Activated T-cell treated with anti-CD3 and anti-CD28 coated beads, Interleukin-2, amount 50 U/mL, for 48 hours (primary cell): ENCODE data around the gene RNF224.

Experiments
- DNase-seq, 2 experiments: peaks; one replicate each; pipeline ENCODE4 v3.0.0-alpha.2; 2020

Gene RNF224

GRCh38 chr9:137192859-137193258 lies 34.4 kb upstream of the RNF224 start:
- no peak for DNase-seq

- DNase-seq: no peak
These were observed 33.5 kb upstream of the RNF224 start for GRCh38 chr9:137193771-137194170.

- DNase-seq: no peak
These were observed 32.9 kb upstream of the RNF224 start for GRCh38 chr9:137194388-137194787.

- DNase-seq: no peak
These were observed 32.4 kb upstream of the RNF224 start for GRCh38 chr9:137194909-137195308.

- no peak for DNase-seq
These were observed 31.6 kb upstream of the RNF224 start for GRCh38 chr9:137195525-137196220.

GRCh38 chr9:137198051-137198901 lies 29.0 kb upstream of the RNF224 start:
- no peak for DNase-seq

- DNase-seq: no peak
These were observed 28.4 kb upstream of the RNF224 start for GRCh38 chr9:137198902-137199283.

GRCh38 chr9:137199411-137200121 lies 27.7 kb upstream of the RNF224 start:
- DNase-seq: peak in 1 of 2 experiments; percentile 40

GRCh38 chr9:137200311-137201204 lies 26.7 kb upstream of the RNF224 start, which contains the start of gene TPRN:
TSS of gene TPRN (minus strand) at chr9:137200741. CDS start at chr9:137200711, 30 bp downstream.
- peak; percentile 99 for DNase-seq

- no peak for DNase-seq
These were observed 26.0 kb upstream of the RNF224 start for GRCh38 chr9:137201205-137201868.

- DNase-seq: no peak
These were observed 24.3 kb upstream of the RNF224 start for GRCh38 chr9:137202966-137203365.

- DNase-seq: no peak
These were observed 22.6 kb upstream of the RNF224 start for GRCh38 chr9:137204731-137205125.

GRCh38 chr9:137205126-137206069 lies 21.9 kb upstream of the RNF224 start, which contains the start of the genes NDOR1 and TMEM203:
TSS of gene NDOR1 (plus strand) at chr9:137205700. CDS start at chr9:137205778, 78 bp downstream.
TSS of gene TMEM203 (minus strand) at chr9:137205648. CDS start at chr9:137205414, 234 bp downstream.
- peak; percentile 96 to 97 for DNase-seq

- DNase-seq: no peak
These were observed 20.7 kb upstream of the RNF224 start for GRCh38 chr9:137206602-137207001.

GRCh38 chr9:137211532-137211931 lies 15.8 kb upstream of the RNF224 start:
- DNase-seq: no peak

- no peak for DNase-seq
These were observed 14.8 kb upstream of the RNF224 start for GRCh38 chr9:137212520-137212919.

GRCh38 chr9:137213160-137214060 lies 13.9 kb upstream of the RNF224 start:
- no peak for DNase-seq

- no peak for DNase-seq
These were observed 12.7 kb upstream of the RNF224 start for GRCh38 chr9:137214620-137215019.
